ENCODE measurements around the gene PET100.
"Not testable (repeated sequence)": the region's sequence is repeated elsewhere in the genome, so short reads cannot be mapped to it uniquely, and the experiment has no call there.

Gene PET100

GRCh38 chr19:7643031-7643415 lies 13.4 kb downstream of the PET100 start:
- Mint-ChIP-seq H3K4me1 (ENCODE audit: low read depth in 2 of 2) (peaks cover 15 to 17% of the 10 kb centered on the region in 2 donors), H3K4me3 (no peak overlapping the region), H3K27me3 (no peaks in the 10 kb centered on the region), H3K9me3 (no peaks in the 10 kb centered on the region), H3K36me3 (ENCODE audit: insufficient read depth) (peaks cover 15% of the 10 kb centered on the region), H3K27ac (peak overlapping the region in 1 of 2 donors; percentile 88)
- ATAC-seq (replicated peaks) (no peak), DNase-seq (no peak)

DNA sequence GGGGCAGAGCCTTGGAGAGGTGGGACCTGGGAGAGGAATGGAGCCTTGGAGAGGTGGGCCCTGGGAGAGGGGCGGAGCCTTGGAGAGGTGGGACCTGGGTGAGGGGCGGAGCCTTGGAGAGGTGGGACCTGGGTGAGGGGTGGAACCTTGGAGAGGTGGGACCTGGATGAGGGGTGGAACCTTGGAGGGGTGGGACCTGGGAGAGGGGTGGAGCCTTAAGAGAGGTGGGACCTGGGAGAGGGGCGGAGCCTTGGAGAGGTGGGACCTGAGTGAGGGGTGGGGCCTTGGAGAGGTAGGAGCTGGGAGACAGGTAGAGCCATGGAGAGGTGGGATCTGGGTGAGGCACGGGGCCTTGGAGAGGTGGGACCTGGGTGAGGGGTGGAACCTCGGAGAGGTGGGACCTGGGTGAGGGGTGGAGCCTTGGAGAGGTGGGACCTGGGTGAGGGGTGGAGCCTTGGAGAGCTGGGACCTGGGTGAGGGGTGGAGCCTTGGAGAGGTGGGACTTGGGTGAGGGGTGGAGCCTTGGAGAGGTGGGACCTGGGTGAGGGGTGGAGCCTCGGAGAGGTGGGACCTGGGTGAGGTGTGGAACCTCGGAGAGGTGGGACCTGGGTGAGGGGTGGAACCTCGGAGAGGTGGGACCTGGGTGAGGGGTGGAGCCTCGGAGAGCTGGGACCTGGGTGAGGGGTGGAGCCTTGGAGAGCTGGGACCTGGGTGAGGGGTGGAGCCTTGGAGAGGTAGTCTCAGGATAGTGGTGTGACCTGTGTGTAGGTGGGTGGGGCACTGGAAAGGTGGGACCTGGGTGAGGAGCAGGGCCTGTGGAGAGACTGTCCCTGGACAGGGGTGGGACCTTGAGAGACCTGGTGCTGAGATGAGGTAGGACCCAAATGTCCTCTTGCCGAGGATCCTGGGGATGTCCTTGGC lies 14.3 kb downstream of the PET100 start:
- H3K4me1 Mint-ChIP-seq (ENCODE audit: low read depth in 2 of 2) = peaks cover 14 to 15% of the 10 kb centered on the region in 2 donors
- peaks cover 15% of the 10 kb centered on the region for H3K36me3 Mint-ChIP-seq (ENCODE audit: insufficient read depth)
- H3K27me3 Mint-ChIP-seq; ATAC-seq (replicated peaks); DNase-seq; H3K9me3 Mint-ChIP-seq; H3K4me3 Mint-ChIP-seq: not testable (repeated sequence)
- H3K27ac Mint-ChIP-seq = peak overlapping the region in 1 of 2 donors; percentile 88

- H3K27ac Mint-ChIP-seq = no peak overlapping the region
- ATAC-seq (replicated peaks) (no peak), DNase-seq (no peak)
- H3K4me3 Mint-ChIP-seq = no peak overlapping the region
- no peaks in the 10 kb centered on the region for H3K9me3 Mint-ChIP-seq
- no peaks in the 10 kb centered on the region for H3K27me3 Mint-ChIP-seq
- peaks cover 8 to 10% of the 10 kb centered on the region in 2 donors for H3K4me1 Mint-ChIP-seq (ENCODE audit: low read depth in 2 of 2)
- peaks cover 15% of the 10 kb centered on the region for H3K36me3 Mint-ChIP-seq (ENCODE audit: insufficient read depth)
Observed at GRCh38 chr19:7644550-7644877, 14.9 kb downstream of the PET100 start.

- DNase-seq = no peak
- H3K9me3 Mint-ChIP-seq = no peaks in the 10 kb centered on the region
- H3K4me3 Mint-ChIP-seq = no peak overlapping the region
- H3K27ac Mint-ChIP-seq = no peak overlapping the region
- H3K27me3 Mint-ChIP-seq = no peaks in the 10 kb centered on the region
- peaks cover 1 to 3% of the 10 kb centered on the region in 2 donors for H3K4me1 Mint-ChIP-seq (ENCODE audit: low read depth in 2 of 2)
- peaks cover 15% of the 10 kb centered on the region for H3K36me3 Mint-ChIP-seq (ENCODE audit: insufficient read depth)
- ATAC-seq (replicated peaks) = peak; percentile 24
Observed at GRCh38 chr19:7645163-7645562, 15.6 kb downstream of the PET100 start.

DNA sequence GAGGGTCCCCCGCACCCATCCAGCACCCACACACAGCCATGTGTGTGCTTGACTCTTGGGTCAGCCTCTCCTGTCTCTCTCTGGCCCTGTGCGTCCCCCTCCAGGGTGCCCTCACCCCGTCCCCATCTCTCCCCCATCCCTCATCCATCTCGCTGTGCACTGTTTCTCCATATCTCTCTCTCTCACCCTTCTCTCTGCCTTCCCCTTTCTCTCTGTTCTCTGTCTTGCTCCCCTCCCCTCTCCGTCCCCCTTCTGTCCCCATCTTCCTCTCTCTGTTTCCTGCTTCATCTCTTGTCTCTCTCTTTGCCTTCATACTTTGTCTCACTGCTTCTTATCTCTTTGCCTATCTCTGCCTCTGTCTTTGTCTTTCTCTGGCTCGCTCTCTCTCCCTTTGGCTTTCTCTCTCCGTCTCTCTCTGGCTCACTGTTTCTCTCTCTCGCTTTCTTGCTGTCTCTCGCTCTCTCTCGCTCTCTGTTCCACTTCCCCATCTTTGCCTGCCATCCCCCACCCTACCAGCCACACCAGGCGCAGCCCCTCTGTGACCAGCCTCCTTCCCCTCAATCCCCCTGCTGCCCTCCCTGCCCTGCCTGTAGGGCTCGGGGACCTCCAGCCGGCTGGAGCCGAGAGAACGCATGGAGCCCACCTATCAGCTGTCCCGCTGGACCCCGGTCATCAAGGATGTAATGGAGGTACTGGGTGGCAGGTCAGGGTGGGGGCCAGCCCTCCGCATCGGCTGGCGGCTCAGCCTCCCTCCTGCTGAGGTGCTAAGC lies 16.2 kb downstream of the PET100 start:
- Mint-ChIP-seq H3K27ac (peak overlapping the region; percentile 8 to 9), H3K36me3 (ENCODE audit: insufficient read depth) (peaks cover 13% of the 10 kb centered on the region), H3K9me3 (no peaks in the 10 kb centered on the region), H3K4me3 (no peak overlapping the region), H3K27me3 (no peaks in the 10 kb centered on the region), H3K4me1 (ENCODE audit: low read depth in 2 of 2) (no peaks in the 10 kb centered on the region)
- DNase-seq = no peak
- no peak for ATAC-seq (replicated peaks)

- peaks cover 10% of the 10 kb centered on the region for H3K36me3 Mint-ChIP-seq (ENCODE audit: insufficient read depth)
- H3K27ac Mint-ChIP-seq = peak overlapping the region; percentile 8 to 9
- H3K4me3 Mint-ChIP-seq = no peak overlapping the region
- no peaks in the 10 kb centered on the region for H3K4me1 Mint-ChIP-seq (ENCODE audit: low read depth in 2 of 2)
- no peak for ATAC-seq (replicated peaks)
- H3K9me3 Mint-ChIP-seq = no peaks in the 10 kb centered on the region
- no peaks in the 10 kb centered on the region for H3K27me3 Mint-ChIP-seq
- DNase-seq = no peak
Observed at GRCh38 chr19:7646426-7646700, 16.8 kb downstream of the PET100 start.

GRCh38 chr19:7647156-7647555 lies 17.6 kb downstream of the PET100 start:
- Mint-ChIP-seq H3K36me3 (ENCODE audit: insufficient read depth) (peaks cover 14% of the 10 kb centered on the region), H3K9me3 (no peaks in the 10 kb centered on the region), H3K27me3 (no peaks in the 10 kb centered on the region), H3K4me1 (ENCODE audit: low read depth in 2 of 2) (peaks cover 2% of the 10 kb centered on the region in 2 donors), H3K27ac (no peak overlapping the region), H3K4me3 (no peak overlapping the region)
- ATAC-seq (replicated peaks) (no peak), DNase-seq (no peak)

- Mint-ChIP-seq H3K4me1 (ENCODE audit: low read depth in 2 of 2) (peaks cover 9 to 11% of the 10 kb centered on the region in 2 donors), H3K27me3 (no peaks in the 10 kb centered on the region), H3K4me3 (no peak overlapping the region), H3K27ac (no peak overlapping the region), H3K36me3 (ENCODE audit: insufficient read depth) (peaks cover 14% of the 10 kb centered on the region), H3K9me3 (no peaks in the 10 kb centered on the region)
- ATAC-seq (replicated peaks) (no peak), DNase-seq (no peak)
Observed at GRCh38 chr19:7648265-7649014, 18.8 kb downstream of the PET100 start.

GRCh38 chr19:7650148-7650547 lies 20.6 kb downstream of the PET100 start:
- Mint-ChIP-seq H3K36me3 (ENCODE audit: insufficient read depth) (peaks cover 5% of the 10 kb centered on the region), H3K27me3 (no peaks in the 10 kb centered on the region), H3K27ac (no peak overlapping the region), H3K4me1 (ENCODE audit: low read depth in 2 of 2) (peaks cover 9 to 11% of the 10 kb centered on the region in 2 donors), H3K9me3 (no peaks in the 10 kb centered on the region), H3K4me3 (no peak overlapping the region)
- ATAC-seq (replicated peaks) (no peak), DNase-seq (no peak)

GRCh38 chr19:7652061-7652641 lies 22.6 kb downstream of the PET100 start:
- Mint-ChIP-seq H3K4me3 (peak overlapping the region; percentile 74 to 85), H3K36me3 (ENCODE audit: insufficient read depth) (peaks cover 8% of the 10 kb centered on the region), H3K9me3 (no peaks in the 10 kb centered on the region), H3K27ac (peak overlapping the region; percentile 68 to 96), H3K4me1 (ENCODE audit: low read depth in 2 of 2) (peaks cover 9 to 11% of the 10 kb centered on the region in 2 donors), H3K27me3 (no peaks in the 10 kb centered on the region)
- ATAC-seq (replicated peaks) (peak; percentile 99), DNase-seq (peak; percentile 89 to 91 (median 90))

DNA sequence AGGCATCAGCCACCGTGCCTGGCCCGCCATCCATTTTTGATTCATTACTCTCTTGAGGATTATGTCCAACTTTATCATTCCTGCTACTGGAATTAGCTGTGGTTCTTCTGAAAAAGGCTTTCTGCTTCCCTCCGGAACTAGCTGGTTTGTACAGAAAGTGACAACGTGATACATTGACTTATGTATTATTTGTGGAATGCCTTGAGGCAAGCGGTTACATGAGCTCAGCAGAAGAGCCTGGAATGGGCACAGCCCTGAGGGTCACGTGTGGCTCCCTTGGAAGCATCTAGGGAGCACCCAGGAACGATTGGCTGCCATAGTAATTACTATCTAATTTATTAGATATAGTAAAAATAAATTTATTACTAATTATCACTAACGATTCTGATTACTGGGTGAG lies 24.8 kb downstream of the PET100 start:
- Mint-ChIP-seq H3K4me1 (ENCODE audit: low read depth in 2 of 2) (peaks cover 14 to 16% of the 10 kb centered on the region in 2 donors), H3K36me3 (ENCODE audit: insufficient read depth) (peaks cover 8% of the 10 kb centered on the region), H3K27ac (no peak overlapping the region), H3K4me3 (no peak overlapping the region), H3K27me3 (no peaks in the 10 kb centered on the region), H3K9me3 (no peaks in the 10 kb centered on the region)
- no peak for ATAC-seq (replicated peaks)
- DNase-seq = no peak

- Mint-ChIP-seq H3K9me3 (no peaks in the 10 kb centered on the region), H3K36me3 (ENCODE audit: insufficient read depth) (peaks cover 11% of the 10 kb centered on the region), H3K27ac (peak overlapping the region; percentile 6 to 64), H3K4me1 (ENCODE audit: low read depth in 2 of 2) (peaks cover 14 to 16% of the 10 kb centered on the region in 2 donors), H3K4me3 (no peak overlapping the region), H3K27me3 (no peaks in the 10 kb centered on the region)
- ATAC-seq (replicated peaks) (no peak), DNase-seq (no peak)
Observed at GRCh38 chr19:7655581-7655980, 26.0 kb downstream of the PET100 start.

GRCh38 chr19:7657131-7657751 lies 27.6 kb downstream of the PET100 start:
- DNase-seq (no peak), ATAC-seq (replicated peaks) (peak; percentile 62)
- Mint-ChIP-seq H3K4me1 (ENCODE audit: low read depth in 2 of 2) (peaks cover 10 to 13% of the 10 kb centered on the region in 2 donors), H3K4me3 (no peak overlapping the region), H3K36me3 (ENCODE audit: insufficient read depth) (peaks cover 7% of the 10 kb centered on the region), H3K27ac (no peak overlapping the region), H3K9me3 (no peaks in the 10 kb centered on the region), H3K27me3 (peaks cover 0 to 8% of the 10 kb centered on the region in 2 donors)

All from effector memory CD8-positive, alpha-beta T cell (primary cell).